Measurements from ENCODE around the gene ATP6AP2.

DNA sequence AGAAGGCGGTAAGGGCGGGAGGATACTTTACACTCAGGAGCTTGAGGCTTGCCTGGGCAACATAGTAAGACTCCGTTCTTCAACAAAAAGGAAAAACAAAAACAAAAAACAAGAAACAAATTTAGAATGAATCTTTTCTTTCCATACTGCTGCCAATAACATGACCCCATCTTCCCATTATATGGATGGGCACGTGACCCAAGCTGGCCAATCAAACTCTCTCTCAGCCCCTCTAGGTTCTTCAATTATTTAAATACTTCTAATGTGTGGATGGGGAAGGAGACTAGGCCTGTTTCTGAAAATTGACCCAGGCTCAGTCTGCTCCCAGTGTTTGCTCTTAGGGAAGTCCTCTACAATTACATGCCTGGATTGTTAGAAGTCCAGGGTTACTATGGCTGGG is 22.2 kb upstream of the ATP6AP2 start:
- TF ChIP-seq, protein P1, sequence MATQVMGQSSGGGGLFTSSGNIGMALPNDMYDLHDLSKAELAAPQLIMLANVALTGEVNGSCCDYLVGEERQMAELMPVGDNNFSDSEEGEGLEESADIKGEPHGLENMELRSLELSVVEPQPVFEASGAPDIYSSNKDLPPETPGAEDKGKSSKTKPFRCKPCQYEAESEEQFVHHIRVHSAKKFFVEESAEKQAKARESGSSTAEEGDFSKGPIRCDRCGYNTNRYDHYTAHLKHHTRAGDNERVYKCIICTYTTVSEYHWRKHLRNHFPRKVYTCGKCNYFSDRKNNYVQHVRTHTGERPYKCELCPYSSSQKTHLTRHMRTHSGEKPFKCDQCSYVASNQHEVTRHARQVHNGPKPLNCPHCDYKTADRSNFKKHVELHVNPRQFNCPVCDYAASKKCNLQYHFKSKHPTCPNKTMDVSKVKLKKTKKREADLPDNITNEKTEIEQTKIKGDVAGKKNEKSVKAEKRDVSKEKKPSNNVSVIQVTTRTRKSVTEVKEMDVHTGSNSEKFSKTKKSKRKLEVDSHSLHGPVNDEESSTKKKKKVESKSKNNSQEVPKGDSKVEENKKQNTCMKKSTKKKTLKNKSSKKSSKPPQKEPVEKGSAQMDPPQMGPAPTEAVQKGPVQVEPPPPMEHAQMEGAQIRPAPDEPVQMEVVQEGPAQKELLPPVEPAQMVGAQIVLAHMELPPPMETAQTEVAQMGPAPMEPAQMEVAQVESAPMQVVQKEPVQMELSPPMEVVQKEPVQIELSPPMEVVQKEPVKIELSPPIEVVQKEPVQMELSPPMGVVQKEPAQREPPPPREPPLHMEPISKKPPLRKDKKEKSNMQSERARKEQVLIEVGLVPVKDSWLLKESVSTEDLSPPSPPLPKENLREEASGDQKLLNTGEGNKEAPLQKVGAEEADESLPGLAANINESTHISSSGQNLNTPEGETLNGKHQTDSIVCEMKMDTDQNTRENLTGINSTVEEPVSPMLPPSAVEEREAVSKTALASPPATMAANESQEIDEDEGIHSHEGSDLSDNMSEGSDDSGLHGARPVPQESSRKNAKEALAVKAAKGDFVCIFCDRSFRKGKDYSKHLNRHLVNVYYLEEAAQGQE (IDR thresholded peaks at IDR 0.05; ENCODE audit: insufficient read depth in 1 of 2, low read depth in 2 of 2, low read length in 2 of 2), result no peak
- TF ChIP-seq POLR2AphosphoS5 (IDR thresholded peaks at IDR 0.05; ENCODE audit: low read depth, low read length), result no peak
- TF ChIP-seq TAF1 (IDR thresholded peaks at IDR 0.05; ENCODE audit: borderline replicate concordance, insufficient read depth, low read length), result no peak
- TF ChIP-seq SIN3A (IDR thresholded peaks at IDR 0.05; ENCODE audit: borderline replicate concordance, insufficient read depth, low read length), result no peak
